Activated CD8-positive, alpha-beta memory T cell treated with anti-CD3 and anti-CD28 coated beads, Interleukin-2, amount 10 ng/mL, durations not matched to agents 7 days and 5 days (primary cell): Measurements from ENCODE around the gene XIRP2. TPM values are rescaled to one million over a fixed set of nuclear protein-coding genes. Genes with fewer than 3 reads are reported as not detected.
A peak's percentile ranks its signal among the peaks of the same experiment; 100 is the strongest.

Source experiments
- ATAC-seq: fragments of 150-1000 bp; cut with Tn5 transposase; one replicate; pipeline ENCODE4 v1.10.0; 2021; ENCODE audit warnings: moderate library complexity
- CTCF ChIA-PET: fragments of 350-600 bp; sonication (Branson Sonifier 250); formaldehyde crosslinking; loops from one replicate; lab custom pipeline; 2021; ENCODE audit warnings: antibody characterized with exemption; lab: Charles Lee
- DNase-seq: peaks from one replicate; pipeline ENCODE4 v3.0.0-alpha.2; 2020
- H3K27ac Mint-ChIP-seq: one replicate; pipeline ENCODE4 v1.8.0; 2021; ENCODE audit warnings: mild to moderate bottlenecking, mixed read lengths
- H3K27me3 Mint-ChIP-seq: one replicate; pipeline ENCODE4 v1.8.0; 2021; ENCODE audit warnings: mixed read lengths
- H3K36me3 Mint-ChIP-seq: one replicate; pipeline ENCODE4 v1.8.0; 2021; ENCODE audit warnings: mild to moderate bottlenecking, mixed read lengths
- H3K4me1 Mint-ChIP-seq: one replicate; pipeline ENCODE4 v1.8.0; 2021; ENCODE audit warnings: mixed read lengths
- H3K4me3 Mint-ChIP-seq: one replicate; pipeline ENCODE4 v1.8.0; 2021; ENCODE audit warnings: mild to moderate bottlenecking, moderate library complexity, mixed read lengths
- H3K9me3 Mint-ChIP-seq: one replicate; pipeline ENCODE4 v1.8.0; 2022; ENCODE audit warnings: low read depth, mixed read lengths
- total RNA-seq, 2 experiments: library from RNA; stranded (reverse); gene quantifications; one replicate each; pipeline ENCODE4 v1.2.3, GENCODE V29; 2021

XIRP2 gene
- total RNA-seq, 2 experiments from 2014 or later = not detected

DNA sequence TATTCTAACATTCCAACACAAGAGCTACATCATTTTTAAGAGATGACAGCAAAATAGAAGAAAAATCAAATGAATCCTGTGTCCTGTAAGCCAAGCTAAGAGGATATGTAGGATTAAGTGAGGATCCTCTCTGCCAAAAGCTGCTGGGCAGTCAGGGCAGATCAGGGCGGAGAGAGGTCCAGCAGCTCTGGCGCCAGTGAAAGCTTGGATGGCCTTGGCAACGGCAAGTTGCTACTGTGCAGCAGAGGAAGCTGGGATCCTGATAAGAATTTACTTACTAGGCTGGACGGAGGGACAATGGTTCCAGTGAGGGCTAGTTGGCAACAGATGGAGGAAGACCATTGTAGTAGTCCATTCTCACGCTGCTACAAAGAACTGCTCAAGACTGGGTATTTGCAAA, 391.5 kb downstream of the XIRP2 start:
- Mint-ChIP-seq H3K4me1 (no peaks in the 10 kb centered on the region), H3K9me3 (no peaks in the 10 kb centered on the region), H3K27me3 (no peaks in the 10 kb centered on the region), H3K4me3 (no peak overlapping the region), H3K27ac (no peak overlapping the region), H3K36me3 (no peaks in the 10 kb centered on the region)
- DNase-seq (no peak), ATAC-seq (no peak)
- CTCF ChIA-PET = no interaction called here

DNA sequence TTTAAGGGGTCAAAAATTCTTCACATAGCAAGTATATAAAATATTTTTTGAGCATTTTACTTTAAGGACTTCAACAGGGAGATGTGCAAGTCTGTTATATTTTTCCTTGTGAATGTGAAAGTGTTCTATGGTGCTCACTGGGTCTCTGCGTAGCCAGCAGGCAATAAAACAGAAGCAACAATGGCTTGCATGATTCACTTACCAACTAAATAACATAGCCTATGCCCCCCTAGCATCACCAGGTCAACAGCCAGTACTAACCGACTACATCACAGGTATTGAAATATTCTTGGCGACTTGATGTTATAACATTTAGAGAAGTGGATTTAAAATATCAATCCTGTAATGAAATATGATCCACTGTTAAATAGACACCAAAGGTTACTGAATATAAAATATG, 398.9 kb downstream of the XIRP2 start:
- DNase-seq (no peak), ATAC-seq (no peak)
- H3K36me3 Mint-ChIP-seq = no peaks in the 10 kb centered on the region
- peaks cover 13% of the 10 kb centered on the region for H3K27me3 Mint-ChIP-seq
- peaks cover 1% of the 10 kb centered on the region for H3K4me1 Mint-ChIP-seq
- no peak overlapping the region for H3K27ac Mint-ChIP-seq
- no peaks in the 10 kb centered on the region for H3K9me3 Mint-ChIP-seq
- H3K4me3 Mint-ChIP-seq = no peak overlapping the region
- CTCF ChIA-PET = no interaction called here

DNA sequence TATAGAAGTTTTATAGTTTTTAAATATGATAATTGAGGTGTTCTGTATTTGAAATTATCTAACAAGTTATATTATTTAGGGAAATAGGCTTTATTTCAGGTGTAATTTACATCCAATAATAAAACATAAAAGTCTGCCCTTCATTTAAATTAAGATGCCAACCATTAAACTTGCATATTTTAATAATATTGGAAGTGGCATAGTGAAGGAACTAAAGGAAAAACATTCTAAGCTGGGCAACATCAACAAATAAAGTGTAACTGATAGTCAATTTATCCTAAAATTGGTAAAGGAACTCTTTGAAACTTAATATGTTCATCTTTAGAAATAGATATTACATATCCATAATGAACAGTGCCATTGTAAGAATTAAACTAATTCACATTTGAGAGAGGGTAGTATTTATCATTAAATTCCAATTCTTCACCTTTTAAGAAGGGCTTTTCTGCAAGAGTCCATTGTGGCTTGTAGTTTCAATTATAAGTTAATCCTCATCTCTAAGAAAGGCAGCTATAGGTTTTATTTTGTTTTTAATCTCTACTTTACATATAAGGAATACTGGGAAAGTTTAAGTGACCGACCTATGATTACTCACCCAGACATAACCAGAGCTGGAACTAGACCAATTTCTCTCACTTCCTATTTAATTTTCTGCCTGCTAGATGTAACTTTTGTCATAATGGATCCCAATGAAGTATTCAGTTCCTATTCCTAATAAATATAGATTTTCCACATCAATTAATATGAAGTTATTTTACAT, 401.6 kb downstream of the XIRP2 start:
- Mint-ChIP-seq H3K27me3 (peaks cover 30% of the 10 kb centered on the region), H3K36me3 (peaks cover 2% of the 10 kb centered on the region), H3K9me3 (no peaks in the 10 kb centered on the region), H3K4me3 (no peak overlapping the region), H3K27ac (no peak overlapping the region), H3K4me1 (peaks cover 12% of the 10 kb centered on the region)
- CTCF ChIA-PET = no interaction called here
- DNase-seq = no peak
- no peak for ATAC-seq

DNA sequence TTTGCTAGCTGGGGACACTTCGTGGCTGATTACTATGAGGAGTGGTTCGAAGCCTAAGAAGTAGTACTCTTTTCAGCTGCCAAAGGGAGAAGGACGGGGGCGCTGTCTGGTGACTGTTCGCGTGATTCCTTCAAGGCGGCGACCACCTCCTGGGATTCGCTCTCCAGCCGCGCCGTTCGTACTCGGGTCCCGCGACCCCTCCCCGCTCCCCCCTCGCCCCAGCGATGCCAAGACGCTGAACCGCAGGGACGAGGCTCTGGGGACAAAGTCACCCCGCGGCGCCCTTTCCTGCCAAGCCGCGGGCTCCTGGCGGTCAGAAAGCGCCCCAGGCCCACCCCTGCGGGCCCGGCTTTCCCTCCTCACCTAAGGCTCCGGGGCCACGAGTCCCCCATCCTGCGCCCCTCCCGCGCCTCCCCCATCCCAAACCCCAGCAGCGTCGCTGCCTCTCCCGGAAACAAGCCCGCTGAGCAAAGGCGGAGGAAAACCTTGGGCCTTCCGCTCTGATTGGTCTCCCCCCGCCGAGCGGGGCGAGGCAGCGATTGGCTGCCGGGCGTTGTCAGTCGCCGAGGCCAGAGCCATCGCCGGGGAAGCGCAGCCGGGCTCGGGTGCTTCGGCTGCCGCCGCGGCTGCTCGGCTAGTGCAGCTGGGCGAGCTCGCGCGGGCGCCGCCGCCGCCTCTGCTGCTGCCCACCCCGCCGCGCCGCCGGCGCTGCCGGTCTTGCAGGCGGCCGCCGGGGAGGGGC, 404.3 kb downstream of the XIRP2 start, which contains the start of gene B3GALT1:
B3GALT1 (plus strand) TSS at position 572 of the 742 bp plus-strand sequence.
- Mint-ChIP-seq H3K27me3 (peaks cover 31% of the 10 kb centered on the region), H3K36me3 (peaks cover 2% of the 10 kb centered on the region), H3K9me3 (no peaks in the 10 kb centered on the region), H3K4me3 (peak within 1 kb of the TSS; percentile 54), H3K4me1 (peaks cover 12% of the 10 kb centered on the region), H3K27ac (no peak within 1 kb of the TSS)
- CTCF ChIA-PET = no interaction called here
- ATAC-seq (peak; percentile 98), DNase-seq (peak; percentile 74)

DNA sequence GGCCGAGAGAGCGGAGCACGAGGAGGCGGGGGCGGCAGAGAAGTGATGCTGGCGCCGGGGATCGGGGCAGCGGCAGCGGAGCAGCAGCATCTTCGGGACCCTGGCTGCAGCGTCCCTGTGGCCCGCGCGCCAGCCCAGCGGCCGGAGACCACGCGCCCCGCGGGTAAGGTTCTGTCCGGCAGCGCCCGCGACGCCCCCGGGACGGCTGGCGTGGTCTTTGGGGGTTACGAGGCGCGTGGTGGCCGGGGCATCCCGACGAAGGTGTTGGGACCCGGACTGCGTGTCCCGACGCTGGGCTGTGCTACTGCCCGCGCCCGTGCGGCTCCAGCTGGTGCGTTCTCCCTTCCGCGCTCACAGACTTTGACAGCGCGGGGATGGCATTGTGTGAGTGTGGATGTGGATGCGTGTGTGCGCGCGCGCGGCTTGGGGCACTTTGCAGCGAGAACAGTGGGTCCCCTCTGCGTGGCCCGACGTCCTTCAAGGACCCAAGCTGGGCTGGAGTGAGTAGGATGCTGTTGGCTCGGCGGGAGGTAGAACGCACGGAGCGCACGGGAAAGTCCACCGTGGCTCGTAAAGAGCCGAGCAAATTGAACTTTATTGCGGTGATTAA, 405.0 kb downstream of the XIRP2 start:
- Mint-ChIP-seq H3K4me3 (peak overlapping the region; percentile 54), H3K4me1 (peaks cover 12% of the 10 kb centered on the region), H3K9me3 (no peaks in the 10 kb centered on the region), H3K36me3 (peaks cover 2% of the 10 kb centered on the region), H3K27me3 (peaks cover 31% of the 10 kb centered on the region), H3K27ac (no peak overlapping the region)
- ATAC-seq (peak; percentile 16), DNase-seq (no peak)
- CTCF ChIA-PET = no interaction called here

DNA sequence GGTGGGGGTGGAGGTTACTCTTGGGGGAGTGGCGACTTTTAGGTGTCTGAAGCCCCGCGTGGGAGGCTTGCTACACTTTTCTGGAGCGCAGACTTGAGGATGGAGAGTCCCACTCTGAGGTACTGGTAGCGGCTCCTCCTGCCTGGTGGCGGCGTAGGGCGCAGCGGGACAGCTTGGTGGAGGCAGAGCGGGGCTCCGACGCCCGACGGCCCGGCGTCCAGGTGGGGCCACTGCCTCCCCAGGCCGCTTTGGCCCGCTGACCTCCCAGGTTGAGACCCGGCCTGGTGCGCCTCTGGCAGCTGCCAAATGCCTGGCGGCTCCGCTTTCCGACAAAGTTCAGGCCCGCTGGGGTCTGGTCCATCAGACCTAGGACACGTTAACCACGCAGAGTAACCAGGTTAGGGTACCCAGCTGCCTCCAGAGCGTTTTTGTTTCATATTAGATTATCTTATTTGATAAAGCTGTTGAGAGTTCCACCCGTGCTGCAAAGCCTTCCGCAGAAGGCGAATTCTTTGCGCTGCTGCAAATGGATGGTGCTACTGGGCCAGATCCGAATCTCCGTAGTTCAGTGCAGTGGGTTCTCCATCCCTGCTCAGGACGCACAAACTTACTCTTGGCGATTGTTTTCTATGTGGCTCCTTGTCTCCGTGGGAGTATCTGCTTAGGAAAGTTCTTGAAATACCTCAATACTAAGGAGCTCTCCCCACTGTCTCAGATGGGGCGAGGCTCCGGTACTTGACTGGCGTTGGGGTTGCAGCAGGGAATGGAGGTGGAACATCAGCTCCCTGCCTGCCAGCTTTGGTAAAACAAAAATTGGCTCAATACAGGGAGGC, 405.9 kb downstream of the XIRP2 start:
- Mint-ChIP-seq H3K36me3 (peaks cover 2% of the 10 kb centered on the region), H3K4me1 (peaks cover 12% of the 10 kb centered on the region), H3K9me3 (no peaks in the 10 kb centered on the region), H3K27ac (no peak overlapping the region), H3K27me3 (peaks cover 31% of the 10 kb centered on the region), H3K4me3 (peak overlapping the region; percentile 54)
- no peak for DNase-seq
- CTCF ChIA-PET = no interaction called here
- no peak for ATAC-seq

DNA sequence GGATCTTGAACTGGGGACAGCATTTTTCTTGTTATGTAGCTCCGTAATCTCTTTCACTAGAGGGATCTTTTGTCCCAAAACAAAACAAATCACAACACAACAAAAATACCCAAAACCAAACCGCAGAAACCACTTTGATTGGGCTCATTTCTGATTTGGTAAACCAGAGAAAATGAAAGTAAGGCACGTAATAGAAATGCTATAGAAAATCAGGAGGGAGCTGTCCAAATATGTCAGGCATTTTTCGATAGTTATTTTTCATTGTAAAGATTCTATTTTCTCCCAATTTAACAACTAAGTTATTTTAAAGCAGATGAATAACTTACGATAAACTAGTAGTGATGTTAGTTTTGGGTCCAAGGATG, 406.5 kb downstream of the XIRP2 start:
- peaks cover 31% of the 10 kb centered on the region for H3K27me3 Mint-ChIP-seq
- H3K27ac Mint-ChIP-seq = no peak overlapping the region
- H3K4me3 Mint-ChIP-seq = peak overlapping the region; percentile 45
- H3K4me1 Mint-ChIP-seq = peaks cover 12% of the 10 kb centered on the region
- no peak for ATAC-seq
- CTCF ChIA-PET = no interaction called here
- DNase-seq = no peak
- peaks cover 2% of the 10 kb centered on the region for H3K36me3 Mint-ChIP-seq
- no peaks in the 10 kb centered on the region for H3K9me3 Mint-ChIP-seq

DNA sequence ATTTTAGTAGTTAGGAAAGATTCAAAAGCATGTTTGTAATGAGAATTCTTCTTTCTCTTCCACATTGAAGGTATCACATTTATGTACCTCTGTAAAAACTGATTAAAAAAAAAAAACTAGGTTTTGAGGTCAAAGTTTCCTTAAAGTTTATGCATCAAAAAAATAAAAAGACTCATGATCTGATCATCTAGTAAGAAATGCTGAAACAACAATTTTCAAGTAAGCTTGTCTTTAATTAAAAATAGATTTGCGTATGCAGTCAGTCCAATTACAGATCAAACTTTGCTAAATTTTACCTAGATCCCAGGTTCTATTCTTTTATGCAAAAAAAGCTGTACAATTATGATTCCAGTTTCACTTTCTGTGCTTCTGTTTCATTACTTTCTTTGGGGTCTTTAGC, 409.0 kb downstream of the XIRP2 start:
- peaks cover 17% of the 10 kb centered on the region for H3K27me3 Mint-ChIP-seq
- peaks cover 11% of the 10 kb centered on the region for H3K4me1 Mint-ChIP-seq
- H3K27ac Mint-ChIP-seq = no peak overlapping the region
- no peak for ATAC-seq
- no peak for DNase-seq
- peaks cover 2% of the 10 kb centered on the region for H3K36me3 Mint-ChIP-seq
- CTCF ChIA-PET = no interaction called here
- H3K9me3 Mint-ChIP-seq = no peaks in the 10 kb centered on the region
- H3K4me3 Mint-ChIP-seq = no peak overlapping the region

DNA sequence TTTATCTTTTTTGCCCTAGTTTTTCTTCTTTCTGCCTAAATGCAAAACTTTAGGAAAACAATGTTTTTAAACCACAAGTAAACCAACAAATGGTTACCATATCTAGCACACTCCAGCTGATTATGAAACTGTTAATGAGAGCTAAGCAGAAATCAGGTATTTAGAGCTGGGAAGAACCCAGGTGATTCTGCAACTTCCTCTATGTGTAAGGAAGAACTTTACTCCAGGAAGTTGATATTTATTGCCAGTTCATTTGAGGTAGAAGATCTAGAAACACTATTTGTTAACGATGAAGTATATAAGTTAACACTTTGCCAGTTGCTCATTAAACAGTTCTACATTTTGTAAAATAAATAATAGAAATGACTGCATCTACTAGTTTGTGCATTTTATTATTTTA, 409.7 kb downstream of the XIRP2 start:
- peaks cover 11% of the 10 kb centered on the region for H3K4me1 Mint-ChIP-seq
- peaks cover 16% of the 10 kb centered on the region for H3K27me3 Mint-ChIP-seq
- H3K9me3 Mint-ChIP-seq = no peaks in the 10 kb centered on the region
- peaks cover 2% of the 10 kb centered on the region for H3K36me3 Mint-ChIP-seq
- no peak overlapping the region for H3K27ac Mint-ChIP-seq
- ATAC-seq (no peak), DNase-seq (no peak)
- H3K4me3 Mint-ChIP-seq = no peak overlapping the region
- CTCF ChIA-PET = no interaction called here
